IPS-NIHi11 (cell line): ENCODE results near the gene CCDC192.

Source experiments
- DNase-seq: peaks from one replicate; pipeline ENCODE4 v3.0.0; 2012; ENCODE audit warnings: mixed read lengths, low spot score

Gene CCDC192

DNA sequence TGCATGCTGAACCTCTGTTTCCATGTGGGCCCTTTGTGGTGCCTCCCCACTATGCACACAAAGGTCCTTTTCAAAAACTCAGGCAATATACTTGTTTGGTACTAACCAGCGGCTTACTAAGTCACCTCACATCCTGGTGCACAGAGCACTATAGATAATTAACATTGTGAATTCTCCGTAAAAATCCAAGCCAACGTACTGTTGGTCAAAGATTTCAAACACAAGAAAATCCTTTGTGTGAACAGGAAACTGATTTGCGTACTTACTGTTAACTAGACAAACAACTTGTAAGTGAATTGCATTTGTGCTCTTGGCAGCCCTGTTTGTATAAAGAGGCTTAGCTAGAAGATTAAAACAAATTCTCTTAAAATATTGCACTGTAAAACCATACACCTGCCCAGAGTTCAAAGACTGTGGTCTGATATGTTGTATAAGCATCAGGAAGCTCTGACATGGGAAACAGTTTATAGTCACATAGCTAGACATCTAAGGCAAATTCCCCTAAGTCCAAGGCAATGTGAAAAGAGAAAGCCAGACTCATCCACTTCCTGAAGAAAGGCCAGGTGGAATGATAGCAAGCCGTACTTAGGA is 255.3 kb downstream of the CCDC192 start:
- no peak for DNase-seq

DNA sequence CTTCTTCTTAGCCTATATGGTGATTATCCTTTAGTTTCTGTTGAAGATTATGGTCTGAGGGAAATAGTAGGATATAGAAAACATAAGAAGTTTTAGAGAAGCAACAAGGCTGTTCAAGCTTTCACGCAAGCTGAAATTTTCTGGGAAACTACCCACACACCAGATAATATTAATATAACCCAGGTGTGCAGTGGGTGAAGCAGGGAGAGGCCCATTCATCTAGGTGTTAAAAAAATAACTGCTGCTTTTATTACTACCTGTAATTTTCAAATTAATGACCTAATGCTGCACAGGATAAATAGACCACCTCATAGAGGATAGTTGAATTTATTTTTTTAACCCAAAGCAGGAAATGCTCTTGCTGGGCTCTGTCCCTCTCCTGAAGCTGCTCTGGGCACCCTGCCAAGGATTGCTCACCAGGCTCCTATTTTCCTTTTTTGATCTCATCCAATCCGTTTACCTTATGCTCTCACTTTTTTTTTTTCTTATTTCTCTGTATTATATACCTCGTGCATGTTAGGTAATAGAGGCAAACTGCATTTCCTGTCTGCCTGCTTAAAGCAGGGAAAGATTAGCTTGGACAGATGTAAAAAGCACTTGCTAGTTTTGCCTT is 256.1 kb downstream of the CCDC192 start:
- DNase-seq: peak; percentile 39

- DNase-seq: no peak
Measured at GRCh38 chr5:127960270-127960691, 257.1 kb downstream of the CCDC192 start.

- DNase-seq: no peak
Measured at GRCh38 chr5:127961006-127961762, 258.0 kb downstream of the CCDC192 start.

GRCh38 chr5:127961763-127962145 is 258.6 kb downstream of the CCDC192 start:
- no peak for DNase-seq

DNA sequence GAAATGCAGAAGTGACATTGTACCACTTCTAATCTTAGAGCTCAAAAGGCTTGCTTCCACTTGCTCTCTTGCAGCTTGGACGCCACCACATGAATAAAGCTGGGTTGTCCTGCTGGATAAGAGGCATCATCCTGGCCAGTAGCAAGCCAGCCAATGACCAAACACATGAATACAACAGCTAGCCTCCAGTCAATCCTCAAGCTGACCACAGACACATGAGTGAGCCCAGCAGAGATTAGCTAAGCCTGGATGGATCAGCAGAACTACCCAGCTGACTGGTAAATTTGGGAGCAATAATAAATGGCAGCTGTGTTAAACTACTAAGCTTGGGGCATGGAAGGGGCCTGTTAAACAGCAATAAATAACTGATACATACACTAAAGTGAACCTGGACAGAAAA is 259.3 kb downstream of the CCDC192 start:
- no peak for DNase-seq

GRCh38 chr5:127963233-127963632 is 260.0 kb downstream of the CCDC192 start:
- no peak for DNase-seq

DNA sequence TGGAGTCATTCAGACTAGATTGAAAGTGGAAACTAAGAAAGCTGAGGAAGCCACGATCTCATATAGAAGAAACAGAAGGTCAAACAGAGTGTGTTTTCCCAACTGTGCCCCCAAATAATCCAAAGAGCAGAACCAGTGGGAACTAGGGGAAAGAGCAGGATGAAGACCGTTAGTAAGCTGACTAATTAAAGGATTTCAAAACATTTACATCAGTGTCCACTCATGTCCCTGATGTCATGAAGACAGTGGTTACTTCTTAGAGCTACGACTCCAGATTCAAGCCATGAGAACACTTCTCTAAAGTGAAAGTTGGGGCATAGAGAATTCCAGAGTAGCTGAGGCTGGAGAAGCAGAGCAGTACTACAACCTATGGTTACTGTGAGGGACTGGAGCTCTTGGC is 260.7 kb downstream of the CCDC192 start:
- no peak for DNase-seq

DNA sequence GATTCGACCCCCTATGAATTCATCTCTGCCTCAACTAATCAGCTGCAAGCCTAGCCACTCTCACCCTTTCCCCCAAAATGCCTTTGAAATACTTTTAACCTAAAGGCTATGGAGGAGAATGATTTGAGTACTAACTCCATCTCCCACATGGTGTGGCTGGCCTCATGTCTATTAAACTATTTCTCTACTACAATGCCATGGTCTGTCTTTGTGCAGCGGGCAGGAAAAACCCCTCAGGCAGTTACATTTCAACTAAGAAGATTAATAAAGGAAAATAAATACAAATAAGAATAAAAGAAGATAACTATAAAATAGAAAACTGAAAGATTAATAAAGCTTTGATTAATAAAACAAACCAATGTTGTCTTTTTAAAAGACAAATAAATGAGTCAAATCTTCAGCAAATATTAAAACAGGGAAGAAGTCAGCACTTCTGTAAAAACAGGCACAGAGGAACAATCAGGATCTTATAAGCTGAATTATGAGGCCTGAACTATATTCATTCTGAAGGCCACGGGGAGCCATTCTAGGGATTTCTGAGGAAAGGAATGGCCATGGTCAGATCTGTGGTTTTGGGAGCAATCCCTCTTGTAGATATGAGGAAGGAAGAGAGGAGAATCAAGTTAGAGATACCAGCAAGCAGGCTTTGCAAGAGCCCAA is 264.3 kb downstream of the CCDC192 start:
- no peak for DNase-seq

DNA sequence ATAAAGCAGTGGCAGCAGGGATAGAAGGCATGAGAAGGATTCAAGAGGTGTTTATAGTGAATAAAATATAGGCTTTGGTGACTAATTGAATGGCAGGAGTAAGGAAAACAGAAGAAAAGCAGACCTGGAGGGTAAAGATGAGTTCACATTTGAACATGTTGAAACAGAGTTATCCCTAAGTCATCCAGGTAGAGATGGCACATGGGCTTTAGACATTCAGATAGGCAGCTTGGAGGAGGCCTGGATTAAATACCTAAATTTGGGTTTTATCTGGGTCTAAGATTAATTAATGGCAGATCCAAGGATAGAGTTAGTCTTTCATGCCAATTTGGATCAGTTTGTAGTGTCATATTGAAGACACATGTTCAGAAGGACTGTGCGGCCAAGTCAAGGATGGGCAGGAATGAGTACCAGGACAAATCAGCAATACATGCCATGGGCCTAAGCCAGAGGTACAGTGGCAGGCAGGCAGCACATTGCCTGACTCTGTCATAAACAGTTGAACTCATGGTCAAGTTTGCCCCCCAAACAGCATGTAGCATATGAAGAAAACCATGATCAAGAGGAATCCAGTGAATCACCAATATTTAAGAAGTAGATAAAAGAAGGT is 264.9 kb downstream of the CCDC192 start:
- no peak for DNase-seq

- DNase-seq: no peak
Measured at GRCh38 chr5:127969002-127969401, 265.8 kb downstream of the CCDC192 start.

GRCh38 chr5:127969651-127970050 is 266.5 kb downstream of the CCDC192 start:
- no peak for DNase-seq

GRCh38 chr5:127970081-127970480 is 266.9 kb downstream of the CCDC192 start:
- no peak for DNase-seq

DNA sequence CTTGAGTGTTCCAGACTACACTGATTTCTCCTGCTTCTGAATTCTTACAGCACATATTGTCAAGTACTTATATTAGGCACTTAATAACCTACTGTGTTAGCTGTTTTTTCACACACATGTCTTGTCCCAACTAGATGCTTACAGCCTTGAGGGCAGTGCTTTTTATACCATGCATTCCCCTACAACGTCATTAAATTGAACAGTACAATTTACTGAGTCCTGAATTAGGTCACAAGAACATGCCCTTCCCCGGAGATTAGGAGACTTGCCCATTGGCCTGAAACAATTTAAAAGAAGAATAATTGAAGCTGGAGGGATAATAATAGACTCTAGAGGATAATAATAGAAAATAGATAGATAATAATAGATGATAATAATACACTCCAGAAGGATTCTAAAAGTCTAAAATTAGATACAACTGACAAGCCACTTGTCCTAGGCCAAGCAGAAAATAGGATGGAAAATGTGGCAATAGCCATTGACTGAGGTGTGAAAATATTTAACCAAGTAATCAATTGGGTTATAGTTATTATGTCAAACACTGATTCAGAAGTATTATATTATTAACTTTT is 267.7 kb downstream of the CCDC192 start:
- no peak for DNase-seq

- DNase-seq: no peak
Measured at GRCh38 chr5:127975961-127976360, 272.8 kb downstream of the CCDC192 start.

DNA sequence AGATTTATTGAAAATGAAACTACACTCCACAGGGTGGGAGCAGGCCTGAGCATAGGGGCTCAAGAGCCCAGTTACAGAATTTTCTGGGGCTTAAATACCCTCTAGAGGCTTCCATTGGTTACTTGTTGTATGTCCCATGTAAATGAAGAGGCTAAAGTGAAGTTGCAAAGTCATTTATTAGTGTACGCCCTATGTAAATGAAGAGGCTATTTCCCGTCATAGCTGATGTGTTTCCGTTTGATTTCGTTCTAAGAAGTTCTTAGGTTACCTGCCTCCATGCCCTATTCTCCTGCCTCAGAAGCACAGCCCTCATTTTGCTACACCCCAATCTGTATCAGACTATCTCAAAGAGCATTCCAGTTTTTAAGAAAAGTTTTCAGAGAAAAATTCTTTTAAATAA is 273.3 kb downstream of the CCDC192 start:
- DNase-seq: no peak

GRCh38 chr5:127976991-127977717 is 274.0 kb downstream of the CCDC192 start:
- DNase-seq: no peak

DNA sequence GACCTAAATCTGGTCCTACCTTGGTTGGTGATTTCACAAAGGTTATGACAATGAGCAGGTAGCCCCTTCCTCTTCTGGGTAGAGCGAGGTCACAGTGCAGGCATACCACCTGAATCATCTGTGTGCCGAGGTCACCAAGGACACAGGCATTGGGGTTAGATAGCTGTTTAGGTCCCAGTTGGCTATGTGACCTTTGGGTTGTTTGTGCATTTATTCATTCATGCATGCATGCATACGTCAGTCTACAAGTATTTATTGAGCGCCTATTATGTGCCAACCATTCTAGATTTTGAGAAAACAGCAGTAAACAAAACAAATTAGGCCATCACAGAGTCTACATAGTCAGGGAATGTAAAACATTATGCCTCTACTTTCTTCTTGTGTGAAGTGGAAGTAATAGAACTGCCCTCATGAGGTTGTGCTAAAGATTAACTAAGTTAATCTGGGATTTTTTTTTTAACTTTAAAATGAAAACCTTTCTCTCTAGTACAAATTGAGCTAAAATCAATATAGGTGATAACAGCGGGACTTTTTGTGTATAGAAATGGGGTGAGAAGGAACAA is 275.6 kb downstream of the CCDC192 start:
- DNase-seq: no peak

GRCh38 chr5:127979475-127979874 is 276.3 kb downstream of the CCDC192 start:
- no peak for DNase-seq

DNA sequence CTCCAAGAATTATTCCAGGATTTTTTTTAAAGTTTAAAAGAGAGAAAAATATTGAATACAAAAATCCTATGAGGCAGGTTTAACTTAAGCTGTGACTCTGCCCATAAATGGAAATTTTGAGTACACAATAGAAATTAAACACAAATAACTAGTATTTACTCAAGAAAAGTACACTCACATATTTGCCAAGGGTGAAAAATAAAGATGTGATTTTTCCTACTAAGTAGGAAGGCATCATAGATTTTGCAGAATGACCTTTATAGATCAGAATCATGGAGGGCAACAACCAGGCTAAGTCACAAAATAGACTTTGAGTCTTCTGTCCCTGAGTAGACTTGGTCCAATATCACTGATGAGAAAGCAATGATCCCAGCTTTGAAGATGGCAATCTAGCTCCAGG is 277.7 kb downstream of the CCDC192 start:
- DNase-seq: no peak

DNA sequence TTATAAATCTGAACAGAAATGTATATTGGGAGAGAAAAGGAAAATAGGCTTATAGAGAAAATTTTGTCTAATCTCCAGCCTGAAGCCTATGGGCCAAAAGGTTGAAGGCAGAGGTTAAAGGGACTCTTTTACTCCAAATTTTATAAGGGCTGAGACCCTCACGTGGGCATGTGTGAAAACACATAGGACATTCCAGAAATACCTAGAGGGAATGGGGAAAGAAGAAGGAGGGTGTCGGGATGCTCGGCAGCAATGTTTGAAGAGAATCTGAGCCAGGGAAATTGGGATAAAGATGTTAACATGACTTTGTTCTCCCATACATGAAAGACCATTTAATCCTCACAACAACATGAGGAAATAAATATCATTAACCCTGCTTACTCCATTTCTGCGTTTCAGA is 278.3 kb downstream of the CCDC192 start:
- DNase-seq: no peak
